Measurements from ENCODE around the gene EEA1.

Gene EEA1

GRCh38 chr12:92950011-92950410, 20.9 kb upstream of the EEA1 start:
- Mint-ChIP-seq H3K4me3 (no peak overlapping the region), H3K27ac (no peak overlapping the region), H3K9me3 (peaks cover 3% of the 10 kb centered on the region), H3K4me1 (no peaks in the 10 kb centered on the region), H3K27me3 (peaks cover 9% of the 10 kb centered on the region), H3K36me3 (no peaks in the 10 kb centered on the region)
- CTCF ChIA-PET = no interaction called here
- DNase-seq = no peak

GRCh38 chr12:92949466-92949865, 20.4 kb upstream of the EEA1 start:
- Mint-ChIP-seq H3K36me3 (no peaks in the 10 kb centered on the region), H3K27me3 (peaks cover 9% of the 10 kb centered on the region), H3K9me3 (peaks cover 1% of the 10 kb centered on the region), H3K27ac (no peak overlapping the region), H3K4me1 (no peaks in the 10 kb centered on the region), H3K4me3 (no peak overlapping the region)
- CTCF ChIA-PET = no interaction called here
- no peak for DNase-seq

DNA sequence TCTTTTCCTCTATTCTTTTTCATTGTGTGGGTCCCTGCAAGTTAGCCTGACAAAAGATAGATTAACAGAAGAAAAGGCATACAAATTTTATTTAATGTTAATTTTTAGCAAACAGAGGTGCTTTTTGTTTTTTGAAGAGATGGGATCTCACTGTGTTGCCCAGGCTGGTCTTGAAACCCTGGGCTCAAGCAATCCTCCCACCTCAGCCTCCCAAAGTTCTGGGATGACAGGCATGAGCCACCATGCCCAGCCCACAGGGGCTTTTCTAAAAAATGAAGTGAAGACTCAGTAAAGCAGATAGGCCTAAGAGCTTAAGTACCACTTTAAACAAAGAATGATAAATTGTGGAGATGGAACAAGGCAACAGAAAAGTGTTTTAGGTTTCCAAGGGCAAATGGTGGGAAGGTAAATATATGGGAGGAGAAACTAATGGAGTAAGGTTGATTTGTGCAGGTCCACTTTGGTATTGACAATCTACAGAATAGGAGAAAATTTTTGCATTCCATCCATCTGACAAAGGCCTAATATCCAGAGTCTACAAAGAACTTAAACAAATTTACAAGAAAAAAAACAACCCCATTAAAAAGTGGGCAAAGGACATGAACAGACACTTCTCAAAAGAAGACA, 18.6 kb upstream of the EEA1 start:
- no peak overlapping the region for H3K27ac Mint-ChIP-seq
- DNase-seq = no peak
- peaks cover 9% of the 10 kb centered on the region for H3K27me3 Mint-ChIP-seq
- H3K4me3 Mint-ChIP-seq = no peak overlapping the region
- CTCF ChIA-PET = no interaction called here
- no peaks in the 10 kb centered on the region for H3K9me3 Mint-ChIP-seq
- H3K4me1 Mint-ChIP-seq = no peaks in the 10 kb centered on the region
- H3K36me3 Mint-ChIP-seq = no peaks in the 10 kb centered on the region

DNA sequence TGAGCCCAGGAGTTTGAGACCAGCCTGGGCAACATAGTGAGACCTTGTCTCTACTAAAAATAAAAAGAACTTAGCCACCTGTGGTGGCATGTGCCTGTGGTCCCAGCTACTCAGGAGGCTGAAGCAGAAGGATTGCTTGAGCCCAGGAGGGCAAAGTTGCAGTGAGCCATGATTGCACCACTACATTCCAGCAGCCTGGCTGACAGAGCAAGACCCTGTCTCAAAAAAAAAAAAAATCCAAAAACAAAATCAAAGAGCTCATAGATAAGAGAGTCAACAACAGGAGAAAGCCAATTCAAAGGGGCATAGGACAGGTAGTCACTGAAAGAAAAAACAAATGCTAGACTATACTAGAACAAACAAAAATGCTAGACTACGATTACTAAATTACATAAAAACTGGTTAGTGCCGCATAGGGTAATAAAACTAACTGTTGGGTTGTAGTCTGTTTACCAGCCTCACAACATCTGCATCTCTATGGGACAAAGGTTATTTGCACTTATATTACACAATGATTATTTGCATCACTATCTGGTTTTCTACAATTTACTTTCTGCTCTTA, 16.6 kb upstream of the EEA1 start:
- no peaks in the 10 kb centered on the region for H3K36me3 Mint-ChIP-seq
- H3K27ac Mint-ChIP-seq = no peak overlapping the region
- no peaks in the 10 kb centered on the region for H3K9me3 Mint-ChIP-seq
- H3K4me1 Mint-ChIP-seq = no peaks in the 10 kb centered on the region
- H3K27me3 Mint-ChIP-seq = peaks cover 9% of the 10 kb centered on the region
- CTCF ChIA-PET = interaction anchor here (0.7 kb wide), 1 partner anchor 401 kb away, joined by 4 read pairs; no protein-coding TSS in a partner anchor
- no peak for DNase-seq
- no peak overlapping the region for H3K4me3 Mint-ChIP-seq

- Mint-ChIP-seq H3K4me3 (no peak overlapping the region), H3K4me1 (no peaks in the 10 kb centered on the region), H3K27me3 (no peaks in the 10 kb centered on the region), H3K27ac (no peak overlapping the region), H3K9me3 (no peaks in the 10 kb centered on the region), H3K36me3 (no peaks in the 10 kb centered on the region)
- CTCF ChIA-PET = no interaction called here
- no peak for DNase-seq
Observed at GRCh38 chr12:92943482-92944250, 14.6 kb upstream of the EEA1 start.

DNA sequence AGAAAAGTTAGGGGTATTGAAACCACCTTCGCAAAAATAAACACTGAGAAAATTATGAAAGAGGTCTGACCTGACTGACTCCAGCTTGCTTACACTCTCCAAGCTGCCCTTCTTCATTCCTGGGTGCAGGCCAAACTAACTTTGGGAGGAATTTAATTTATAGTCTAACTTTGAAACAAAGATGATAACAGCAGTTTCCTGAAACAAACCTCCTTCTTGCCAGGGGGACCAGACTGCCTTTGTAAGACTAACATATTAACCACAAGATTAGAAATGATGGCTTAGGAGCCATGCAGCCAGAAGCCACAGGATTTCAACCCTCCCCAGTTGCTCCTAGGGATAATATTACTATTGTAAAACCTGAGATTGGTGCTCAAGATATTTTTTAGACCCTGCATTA, 13.8 kb upstream of the EEA1 start:
- CTCF ChIA-PET = no interaction called here
- Mint-ChIP-seq H3K27me3 (no peaks in the 10 kb centered on the region), H3K27ac (no peak overlapping the region), H3K9me3 (no peaks in the 10 kb centered on the region), H3K4me3 (no peak overlapping the region), H3K36me3 (no peaks in the 10 kb centered on the region), H3K4me1 (no peaks in the 10 kb centered on the region)
- no peak for DNase-seq

DNA sequence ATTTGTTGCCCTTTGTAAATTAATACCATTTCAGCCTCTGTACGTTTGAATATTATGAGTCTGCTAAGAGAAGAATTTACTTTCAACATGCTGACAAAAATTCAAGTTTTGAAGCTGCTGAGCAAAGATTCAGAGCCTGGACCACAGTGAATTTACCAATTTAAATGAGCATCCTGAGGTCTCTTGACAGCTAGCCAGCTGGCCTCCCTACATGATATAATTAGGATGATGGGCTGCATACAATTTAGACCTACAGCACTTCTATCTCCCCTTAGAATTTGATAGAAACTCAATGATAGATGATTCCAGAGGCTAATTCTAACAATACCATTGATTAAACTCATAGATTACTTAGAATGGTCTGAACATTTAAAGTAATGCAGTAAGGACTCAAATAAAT, 10.0 kb upstream of the EEA1 start:
- Mint-ChIP-seq H3K4me1 (no peaks in the 10 kb centered on the region), H3K36me3 (no peaks in the 10 kb centered on the region), H3K27ac (no peak overlapping the region), H3K4me3 (no peak overlapping the region), H3K9me3 (no peaks in the 10 kb centered on the region), H3K27me3 (no peaks in the 10 kb centered on the region)
- DNase-seq = no peak
- CTCF ChIA-PET = no interaction called here

- Mint-ChIP-seq H3K36me3 (no peaks in the 10 kb centered on the region), H3K4me3 (no peak overlapping the region), H3K4me1 (no peaks in the 10 kb centered on the region), H3K27me3 (no peaks in the 10 kb centered on the region), H3K27ac (no peak overlapping the region), H3K9me3 (no peaks in the 10 kb centered on the region)
- no peak for DNase-seq
- CTCF ChIA-PET = no interaction called here
Observed at GRCh38 chr12:92938638-92939037, 9.5 kb upstream of the EEA1 start.

GRCh38 chr12:92938018-92938417, 8.9 kb upstream of the EEA1 start:
- Mint-ChIP-seq H3K4me3 (no peak overlapping the region), H3K27me3 (no peaks in the 10 kb centered on the region), H3K27ac (no peak overlapping the region), H3K4me1 (no peaks in the 10 kb centered on the region), H3K36me3 (no peaks in the 10 kb centered on the region), H3K9me3 (no peaks in the 10 kb centered on the region)
- no peak for DNase-seq
- CTCF ChIA-PET = no interaction called here

DNA sequence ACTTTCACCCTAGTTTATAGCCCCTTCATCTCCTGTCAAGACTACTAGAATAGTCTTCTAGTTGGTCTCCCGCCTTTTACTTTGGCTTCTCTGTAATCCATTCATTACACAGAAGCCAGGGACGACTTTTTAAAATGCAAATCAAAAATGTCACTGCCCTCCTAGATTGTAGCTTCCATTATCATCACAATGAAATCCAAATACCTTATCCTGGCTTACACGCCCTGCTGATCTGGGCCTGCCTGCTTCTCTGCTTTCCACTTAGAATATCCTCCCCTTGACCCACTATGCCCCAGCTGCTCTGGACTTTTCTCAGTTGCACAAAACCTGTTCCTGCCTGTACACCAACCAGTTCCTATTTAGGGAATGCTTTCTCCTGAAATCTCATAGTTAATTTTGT, 4.5 kb upstream of the EEA1 start:
- DNase-seq = no peak
- Mint-ChIP-seq H3K4me3 (no peak overlapping the region), H3K36me3 (no peaks in the 10 kb centered on the region), H3K27ac (no peak overlapping the region), H3K4me1 (peaks cover 7% of the 10 kb centered on the region), H3K9me3 (no peaks in the 10 kb centered on the region), H3K27me3 (peaks cover 4% of the 10 kb centered on the region)
- CTCF ChIA-PET = no interaction called here

GRCh38 chr12:92930421-92930820, 1.3 kb upstream of the EEA1 start:
- Mint-ChIP-seq H3K9me3 (no peaks in the 10 kb centered on the region), H3K36me3 (peaks cover 2% of the 10 kb centered on the region), H3K27ac (peak overlapping the region; percentile 95), H3K4me3 (peak overlapping the region; percentile 85), H3K4me1 (peaks cover 25% of the 10 kb centered on the region), H3K27me3 (peaks cover 4% of the 10 kb centered on the region)
- CTCF ChIA-PET = interaction anchor here (0.8 to 2.2 kb wide), 4 partner anchors 57 to 145 kb away, joined by 3 to 6 read pairs (median 4); no protein-coding TSS in a partner anchor
- no peak for DNase-seq

DNA sequence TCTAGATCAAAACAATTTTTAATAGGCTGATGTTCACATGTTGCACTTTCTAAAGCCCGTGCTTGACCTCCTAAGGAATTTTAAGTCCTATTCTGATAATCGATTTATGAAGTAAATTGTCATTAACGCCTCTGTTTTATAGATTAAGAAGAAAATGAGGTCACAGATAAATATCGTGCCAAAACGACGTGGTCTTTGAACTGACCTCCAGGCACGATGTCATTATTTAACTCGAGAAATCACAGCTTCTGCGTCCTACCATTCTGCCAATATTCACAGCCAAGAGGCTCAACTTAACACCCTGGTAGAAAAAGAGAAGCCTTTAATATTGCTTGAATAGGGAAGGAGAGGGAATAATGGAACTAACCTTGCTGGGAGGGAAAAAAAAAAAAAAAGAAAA, 888 bp upstream of the EEA1 start:
- H3K27ac Mint-ChIP-seq = peak overlapping the region; percentile 95
- peaks cover 5% of the 10 kb centered on the region for H3K36me3 Mint-ChIP-seq
- H3K9me3 Mint-ChIP-seq = no peaks in the 10 kb centered on the region
- H3K4me1 Mint-ChIP-seq = peaks cover 28% of the 10 kb centered on the region
- CTCF ChIA-PET = interaction anchor here (0.9 to 2.2 kb wide), 3 partner anchors 57 to 144 kb away, joined by 3 to 6 read pairs (median 4); no protein-coding TSS in a partner anchor
- H3K4me3 Mint-ChIP-seq = peak overlapping the region; percentile 85
- no peak for DNase-seq
- peaks cover 4% of the 10 kb centered on the region for H3K27me3 Mint-ChIP-seq

DNA sequence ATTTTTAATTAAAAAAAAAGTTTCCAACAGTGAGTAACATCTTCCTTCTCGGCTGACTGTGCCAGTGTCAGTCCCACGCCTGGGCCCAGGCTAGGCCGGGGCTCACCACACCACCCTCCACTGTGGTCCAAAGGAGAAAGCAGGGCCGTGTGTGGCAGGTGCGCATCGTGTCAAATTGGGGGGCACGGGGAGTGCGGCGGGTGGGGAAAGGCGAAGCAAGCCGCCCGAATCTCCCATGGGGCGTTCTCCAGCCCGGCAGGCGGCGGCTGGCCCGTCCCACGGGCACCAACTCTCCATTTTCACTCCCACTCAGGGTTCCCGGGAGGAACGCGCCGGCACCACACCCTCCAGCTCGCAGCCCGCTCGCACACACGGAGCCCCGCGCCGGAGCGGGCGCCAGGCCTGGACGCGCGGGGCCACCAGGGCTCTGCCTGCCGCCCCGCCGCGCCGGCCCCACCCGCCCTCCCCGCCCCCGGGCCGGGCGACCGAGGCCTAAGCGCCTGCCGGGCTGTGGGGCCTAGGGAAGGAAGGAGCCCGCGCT, 604 bp downstream of the EEA1 start:
- Mint-ChIP-seq H3K4me1 (peaks cover 32% of the 10 kb centered on the region), H3K9me3 (no peaks in the 10 kb centered on the region), H3K27me3 (peaks cover 4% of the 10 kb centered on the region), H3K36me3 (peaks cover 7% of the 10 kb centered on the region), H3K4me3 (peak overlapping the region; percentile 85), H3K27ac (peak overlapping the region; percentile 95)
- CTCF ChIA-PET = interaction anchor here (1.5 to 2.1 kb wide), 3 partner anchors 17 to 22 kb away, joined by 4 to 9 read pairs (median 6); no protein-coding TSS in a partner anchor
- DNase-seq = peak; percentile 49

DNA sequence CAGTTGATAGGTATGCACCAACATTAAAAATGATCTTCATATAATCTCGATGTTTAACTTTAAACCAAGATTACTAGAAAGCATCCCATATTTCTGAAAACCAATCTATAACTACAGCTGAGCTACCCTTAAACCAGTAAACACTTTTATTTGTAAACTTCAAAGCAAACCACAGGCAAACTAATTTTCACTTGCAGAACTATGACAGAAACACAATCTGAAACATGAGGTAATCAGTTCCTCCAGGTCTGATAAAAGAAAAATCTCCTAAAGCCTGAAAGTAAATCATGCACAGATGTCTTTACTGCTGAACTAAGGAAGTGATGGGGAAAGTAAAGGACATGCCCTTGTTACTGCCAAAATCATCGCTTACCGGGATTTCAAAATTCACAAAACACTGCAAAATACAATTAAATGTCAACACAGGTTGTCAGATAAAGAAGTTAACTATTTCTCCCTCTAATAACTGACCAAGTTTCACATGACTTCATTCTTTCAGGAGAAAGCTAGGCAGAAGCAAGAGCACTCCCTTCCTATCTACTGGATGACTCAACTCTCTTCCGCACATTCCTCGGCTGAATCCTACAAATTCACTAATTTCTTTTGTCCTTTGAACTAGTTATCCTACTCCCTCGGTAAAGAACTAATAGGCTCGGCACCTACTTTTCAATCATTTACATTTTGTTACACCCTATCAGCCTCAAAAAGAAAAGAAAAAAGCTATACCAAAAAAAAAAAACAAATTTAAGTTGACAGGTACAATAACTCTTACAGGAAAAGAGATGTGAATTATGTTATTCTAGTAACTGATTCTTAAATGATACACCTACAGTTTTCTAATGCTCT, 1.4 kb downstream of the EEA1 start:
- Mint-ChIP-seq H3K27ac (peak overlapping the region; percentile 94), H3K4me1 (peaks cover 32% of the 10 kb centered on the region), H3K36me3 (peaks cover 7% of the 10 kb centered on the region), H3K9me3 (no peaks in the 10 kb centered on the region), H3K27me3 (peaks cover 4% of the 10 kb centered on the region), H3K4me3 (peak overlapping the region; percentile 84)
- CTCF ChIA-PET = interaction anchor here (0.7 to 2.1 kb wide), 7 partner anchors 17 to 1175 kb away, joined by 3 to 9 read pairs (median 4); no protein-coding TSS in a partner anchor
- no peak for DNase-seq
